Mucosa of stomach (tissue), 1 donor: ENCODE data around the gene MROH9.

Experiments used
- H3K27me3 ChIP-seq: one replicate; pipeline ENCODE4 v1.7.0; 2013; ENCODE audit warnings: mild to moderate bottlenecking, low read length; ENCODE audit not compliant: control insufficient read depth, insufficient read depth
- H3K36me3 ChIP-seq: one replicate; pipeline ENCODE4 v1.7.0; 2013; ENCODE audit warnings: low read length; ENCODE audit not compliant: control insufficient read depth, insufficient read depth
- H3K4me1 ChIP-seq: one replicate; pipeline ENCODE4 v1.7.0; 2013; ENCODE audit warnings: mild to moderate bottlenecking, low read length; ENCODE audit not compliant: control insufficient read depth, insufficient read depth
- H3K4me3 ChIP-seq: one replicate; pipeline ENCODE4 v1.7.0; 2013; ENCODE audit warnings: low read length
- H3K9ac ChIP-seq: one replicate; pipeline ENCODE4 v1.7.0; 2013; ENCODE audit warnings: mild to moderate bottlenecking, low read length, moderate library complexity
- H3K9me3 ChIP-seq: one replicate; pipeline ENCODE4 v1.7.0; 2013; ENCODE audit warnings: mild to moderate bottlenecking, low read length, moderate library complexity; ENCODE audit not compliant: control insufficient read depth
- donor health status: Pancreatic carcinoma.

The MROH9 gene

DNA sequence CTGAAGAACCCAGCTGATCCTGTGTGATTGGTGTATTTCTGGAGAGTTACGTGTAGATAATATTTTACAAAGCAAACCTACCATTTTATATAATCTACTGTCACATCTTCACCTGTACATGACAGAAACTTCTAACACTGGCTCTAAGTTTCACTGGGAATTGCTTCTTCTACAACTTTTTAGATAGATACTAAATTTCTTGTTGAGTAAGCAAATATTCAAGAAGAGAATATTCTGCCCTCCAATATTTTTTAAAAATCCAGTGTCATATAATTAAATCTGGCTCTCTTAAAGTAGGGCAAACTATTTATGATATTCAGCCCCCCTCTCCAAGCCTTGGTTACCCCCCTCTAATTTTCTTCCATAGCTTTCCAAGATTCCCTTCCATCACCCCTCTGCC lies 50.1 kb downstream of the MROH9 start:
- no peaks in the 10 kb centered on the region for H3K36me3 ChIP-seq
- no peaks in the 10 kb centered on the region for H3K4me1 ChIP-seq
- no peak overlapping the region for H3K4me3 ChIP-seq
- H3K27me3 ChIP-seq = no peaks in the 10 kb centered on the region
- H3K9me3 ChIP-seq = no peaks in the 10 kb centered on the region
- no peak overlapping the region for H3K9ac ChIP-seq

DNA sequence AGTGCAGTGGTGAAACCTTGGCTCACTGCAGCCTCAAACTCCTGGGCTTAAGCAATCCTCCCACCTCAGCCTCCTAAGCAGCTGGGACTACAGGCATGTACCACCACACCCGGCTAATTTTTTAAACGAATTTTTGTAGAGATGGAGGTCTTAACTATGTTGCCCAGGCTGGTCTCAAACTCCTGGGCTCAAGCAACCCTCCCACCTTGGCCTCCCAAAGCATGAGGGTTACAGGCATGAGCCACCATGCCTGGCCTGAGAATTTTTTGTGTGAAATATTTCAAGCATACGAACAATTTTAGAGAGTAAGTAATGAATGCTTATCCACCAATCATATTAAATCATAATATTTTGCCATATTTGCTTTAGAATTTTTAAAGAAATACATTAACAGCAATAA lies 51.6 kb downstream of the MROH9 start:
- Histone ChIP-seq H3K4me1 (no peaks in the 10 kb centered on the region), H3K9ac (no peak overlapping the region), H3K27me3 (no peaks in the 10 kb centered on the region), H3K9me3 (no peaks in the 10 kb centered on the region), H3K36me3 (no peaks in the 10 kb centered on the region), H3K4me3 (no peak overlapping the region)

GRCh38 chr1:170987424-170987823 lies 52.1 kb downstream of the MROH9 start:
- Histone ChIP-seq H3K9ac (no peak overlapping the region), H3K36me3 (no peaks in the 10 kb centered on the region), H3K27me3 (no peaks in the 10 kb centered on the region), H3K4me3 (no peak overlapping the region), H3K9me3 (no peaks in the 10 kb centered on the region), H3K4me1 (no peaks in the 10 kb centered on the region)

DNA sequence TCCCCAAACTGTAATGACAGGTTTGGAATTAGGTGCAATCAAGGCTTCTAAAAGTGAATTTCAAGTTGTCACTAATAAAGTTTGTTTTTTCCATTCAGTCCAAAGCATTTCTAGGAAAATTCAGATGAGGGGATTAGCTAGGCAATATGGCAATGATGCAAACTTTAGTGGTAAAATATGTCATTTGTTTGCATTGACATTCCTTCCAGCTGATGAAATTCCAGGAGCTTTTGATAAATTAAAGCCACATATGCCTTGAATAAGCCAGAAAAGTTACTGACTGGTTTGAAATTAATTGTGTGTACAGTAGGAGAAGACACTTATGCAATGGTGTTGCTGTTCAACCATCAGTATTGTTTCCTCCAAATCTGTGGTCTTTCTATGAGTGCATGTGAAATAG lies 57.8 kb downstream of the MROH9 start:
- Histone ChIP-seq H3K36me3 (no peaks in the 10 kb centered on the region), H3K9ac (no peak overlapping the region), H3K4me3 (no peak overlapping the region), H3K27me3 (no peaks in the 10 kb centered on the region), H3K4me1 (no peaks in the 10 kb centered on the region), H3K9me3 (no peaks in the 10 kb centered on the region)

DNA sequence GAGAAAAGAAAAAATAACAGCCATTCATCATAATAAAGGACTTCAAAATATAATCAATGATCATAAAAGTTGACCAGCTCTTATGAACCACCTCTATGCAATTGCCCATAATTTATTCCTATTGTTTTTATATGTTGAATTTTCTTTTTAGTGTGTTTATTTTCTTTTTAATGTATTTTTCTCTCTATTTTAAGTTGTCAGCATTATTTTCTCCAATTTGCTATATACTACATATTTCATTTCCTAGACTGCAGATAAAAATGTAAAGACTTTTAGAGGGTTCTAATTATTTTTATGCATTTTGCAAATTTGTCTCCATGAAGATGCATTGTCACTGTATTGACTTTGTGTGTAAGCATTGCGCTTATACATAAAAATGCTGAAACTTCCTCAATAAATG lies 58.4 kb downstream of the MROH9 start:
- H3K9ac ChIP-seq = no peak overlapping the region
- no peaks in the 10 kb centered on the region for H3K4me1 ChIP-seq
- no peaks in the 10 kb centered on the region for H3K27me3 ChIP-seq

GRCh38 chr1:171014880-171015279 lies 79.5 kb downstream of the MROH9 start:
- H3K9me3 ChIP-seq = no peaks in the 10 kb centered on the region
- H3K27me3 ChIP-seq = no peaks in the 10 kb centered on the region
- no peaks in the 10 kb centered on the region for H3K4me1 ChIP-seq
- H3K36me3 ChIP-seq = no peaks in the 10 kb centered on the region
- no peak overlapping the region for H3K9ac ChIP-seq
- H3K4me3 ChIP-seq = no peak overlapping the region

More for the DNA sequence above, 58.4 kb downstream of the MROH9 start:
- H3K4me3 ChIP-seq = no peak overlapping the region
- H3K9me3 ChIP-seq = no peaks in the 10 kb centered on the region
- H3K36me3 ChIP-seq = no peaks in the 10 kb centered on the region

- no peaks in the 10 kb centered on the region for H3K9me3 ChIP-seq
- H3K36me3 ChIP-seq = no peaks in the 10 kb centered on the region
- no peaks in the 10 kb centered on the region for H3K27me3 ChIP-seq
- no peaks in the 10 kb centered on the region for H3K4me1 ChIP-seq
- H3K9ac ChIP-seq = no peak overlapping the region
- H3K4me3 ChIP-seq = no peak overlapping the region
Observed at GRCh38 chr1:171017426-171017825, 82.1 kb downstream of the MROH9 start.

- H3K4me3 ChIP-seq = no peak overlapping the region
- no peaks in the 10 kb centered on the region for H3K27me3 ChIP-seq
Observed at GRCh38 chr1:171019971-171020370, 84.6 kb downstream of the MROH9 start.

DNA sequence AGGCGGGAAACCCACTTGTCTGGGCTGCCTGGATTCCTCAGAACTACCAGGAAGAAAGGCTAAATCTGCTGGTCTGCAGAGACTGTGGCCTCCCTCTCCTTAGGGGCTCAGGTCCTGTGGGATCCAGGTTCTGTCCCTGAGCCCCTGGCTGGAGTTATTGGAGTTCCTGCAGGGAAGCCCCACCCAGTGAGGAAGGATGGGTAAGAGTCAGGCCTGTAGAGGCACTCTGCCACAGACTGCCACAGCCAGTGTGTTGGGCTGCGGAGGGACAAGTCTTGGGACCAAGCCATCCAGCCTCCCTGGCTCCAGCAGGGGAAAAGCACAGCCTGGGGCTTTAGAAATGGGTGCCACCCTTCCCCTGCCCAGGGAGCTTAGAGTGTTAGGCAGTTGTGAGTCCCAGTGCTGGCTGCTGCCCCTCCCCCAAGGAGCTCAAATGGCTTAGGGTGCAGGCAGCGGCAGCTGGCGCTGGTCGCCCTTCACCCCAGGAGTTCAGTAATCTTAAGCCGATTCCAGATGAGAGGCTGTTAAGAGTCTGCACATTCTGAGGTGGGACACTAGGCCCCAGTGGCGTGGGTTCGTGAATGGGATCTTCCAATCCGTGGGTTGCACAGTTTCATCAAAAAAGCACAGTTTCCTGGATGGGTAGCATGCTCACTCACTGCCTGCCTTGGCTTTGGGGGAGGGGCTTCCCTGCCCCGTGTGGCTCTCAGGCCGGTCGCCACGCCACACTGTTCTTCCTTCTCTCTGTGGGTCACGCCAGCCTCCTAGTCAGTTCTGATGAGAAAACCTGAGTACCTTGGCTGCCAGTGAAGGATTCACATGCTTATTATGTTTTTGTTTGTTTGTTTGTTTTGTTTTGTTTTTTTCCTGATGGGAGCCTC lies 97.7 kb downstream of the MROH9 start:
- Histone ChIP-seq H3K36me3 (no peaks in the 10 kb centered on the region), H3K9me3 (no peaks in the 10 kb centered on the region), H3K4me1 (no peaks in the 10 kb centered on the region), H3K27me3 (no peaks in the 10 kb centered on the region), H3K9ac (no peak overlapping the region), H3K4me3 (no peak overlapping the region)

More at GRCh38 chr1:171019971-171020370, 84.6 kb downstream of the MROH9 start:
- Histone ChIP-seq H3K9ac (no peak overlapping the region), H3K36me3 (no peaks in the 10 kb centered on the region), H3K9me3 (no peaks in the 10 kb centered on the region), H3K4me1 (no peaks in the 10 kb centered on the region)

DNA sequence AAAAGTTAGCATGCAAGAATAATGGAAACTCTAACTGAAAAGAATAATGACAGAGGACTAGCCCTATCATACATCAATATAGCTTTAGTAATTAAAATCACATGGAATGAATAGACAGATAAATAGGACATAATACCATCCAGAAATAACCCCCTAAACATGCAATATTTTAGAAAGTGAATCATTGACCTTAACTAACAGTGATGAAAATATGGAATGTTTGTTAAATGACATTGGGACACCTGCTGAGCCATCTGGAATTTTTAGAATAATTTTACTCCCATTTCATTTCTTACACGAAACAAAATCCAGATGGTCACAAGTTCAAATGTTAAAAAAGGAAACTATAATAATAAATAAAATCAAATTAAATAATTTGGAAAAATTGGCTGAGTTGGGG lies 102.3 kb downstream of the MROH9 start:
- no peak overlapping the region for H3K9ac ChIP-seq

DNA sequence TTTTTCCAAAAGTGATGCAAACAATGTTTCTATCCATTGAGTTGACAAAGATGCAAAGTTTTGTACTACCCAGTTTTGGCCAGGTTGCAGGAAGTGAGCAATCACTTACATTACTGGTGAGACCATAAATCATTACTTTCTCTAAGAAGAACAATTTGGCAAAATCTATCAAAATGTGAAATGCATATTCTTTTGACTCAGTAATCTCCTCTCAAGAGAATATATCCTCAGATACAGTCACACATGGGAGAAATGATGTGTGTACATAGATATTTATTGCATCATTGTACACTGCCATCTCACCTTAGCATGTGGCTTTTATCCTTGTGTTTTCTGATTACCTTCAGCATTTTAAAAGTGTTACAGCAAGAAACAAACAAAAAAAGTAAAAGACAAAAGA lies 103.0 kb downstream of the MROH9 start:
- no peaks in the 10 kb centered on the region for H3K27me3 ChIP-seq
- no peaks in the 10 kb centered on the region for H3K9me3 ChIP-seq
- H3K36me3 ChIP-seq = no peaks in the 10 kb centered on the region
- no peak overlapping the region for H3K4me3 ChIP-seq
- H3K4me1 ChIP-seq = no peaks in the 10 kb centered on the region
- no peak overlapping the region for H3K9ac ChIP-seq

More for the DNA sequence above, 102.3 kb downstream of the MROH9 start:
- Histone ChIP-seq H3K9me3 (no peaks in the 10 kb centered on the region), H3K4me1 (no peaks in the 10 kb centered on the region), H3K36me3 (no peaks in the 10 kb centered on the region), H3K4me3 (no peak overlapping the region), H3K27me3 (no peaks in the 10 kb centered on the region)

- H3K9me3 ChIP-seq = no peaks in the 10 kb centered on the region
- H3K9ac ChIP-seq = no peak overlapping the region
- no peaks in the 10 kb centered on the region for H3K36me3 ChIP-seq
- H3K4me3 ChIP-seq = no peak overlapping the region
- no peaks in the 10 kb centered on the region for H3K27me3 ChIP-seq
- no peaks in the 10 kb centered on the region for H3K4me1 ChIP-seq
Observed at GRCh38 chr1:171048014-171048413, 112.7 kb downstream of the MROH9 start.
